ENCODE measurements around the gene SMYD4.

GRCh38 chr17:1762901-1763898 lies 66.5 kb downstream of the SMYD4 start:
- TF ChIP-seq CTCF (IDR thresholded peaks at IDR 0.05), result no peak
- TF ChIP-seq POLR2A (IDR thresholded peaks at IDR 0.05), result no peak
- peak; percentile 58 for TF ChIP-seq POLR2AphosphoS5 (IDR thresholded peaks at IDR 0.05)

All from prostate gland (tissue), 2 donors.